K562 (cell line): ENCODE measurements around the gene RPS8. TPM values are rescaled to one million over a fixed set of nuclear protein-coding genes. Genes with fewer than 3 reads are reported as not detected.

Source experiments
- CUX1 ChIP-seq: fragments of 200-800 bp; sonication (Bioruptor generic); IDR thresholded peaks from 2 replicates; pipeline ENCODE4 v1.6.1; 2016; ENCODE audit warnings: missing genetic modification characterization, missing compliant biosample characterization
- MIER1 ChIP-seq: fragments of 450-650 bp; IDR thresholded peaks from 2 replicates; pipeline ENCODE4 v1.6.1; 2016; ENCODE audit warnings: antibody characterized with exemption, mild to moderate bottlenecking, low read depth
- POLR2G ChIP-seq: fragments of 200-400 bp; formaldehyde crosslinking; IDR thresholded peaks from 2 replicates; pipeline ENCODE4 v1.6.1; 2017; ENCODE audit warnings: low read depth, mild to moderate bottlenecking, antibody characterized with exemption, low read length, moderate library complexity
- PRMT5 ChIP-seq: sonication (generic); formaldehyde crosslinking; IDR thresholded peaks from 2 replicates; pipeline ENCODE4 v1.5.0; 2020; ENCODE audit warnings: missing genetic modification reagents
- PURB ChIP-seq: sonication (generic); formaldehyde crosslinking; IDR thresholded peaks from 2 replicates; pipeline ENCODE4 v1.9.0; 2021; ENCODE audit warnings: low read depth, mild to moderate bottlenecking, missing genetic modification reagents
- TSC22D4 ChIP-seq: fragments of 450-650 bp; IDR thresholded peaks from 2 replicates; pipeline ENCODE4 v1.6.1; 2016; ENCODE audit warnings: missing genetic modification characterization, missing biosample characterization, control low read depth
- ZNF140 ChIP-seq: fragments of 250-450 bp; sonication (Bioruptor Pico); IDR thresholded peaks from 2 replicates; pipeline ENCODE4 v1.8.0; 2021; ENCODE audit warnings: moderate library complexity, mild to moderate bottlenecking, inconsistent platforms
- polyA plus RNA-seq, 8 experiments: library from polyadenylated mRNA; depleted of rRNA in 4 of 8; stranded (reverse) in 5 of 8; unstranded in 3 of 8; fragments of >200 nt; fragmentation: Nextera tagmentation in 2 of 8; fragmentation: Illumina TruSeq in 1 of 8; extraction: Ambion mirVana in 2 of 8; extraction: Trizol in 1 of 8; gene quantifications; 2 replicates each; pipeline versions ENCODE4 v1.2.1 to v1.2.3, GENCODE V29; 2011 to 2014; ENCODE audit warnings: inconsistent platforms in 1 of 8, missing spikeins in 1 of 8
- total RNA-seq, 7 experiments: library from RNA; depleted of rRNA in 6 of 7; stranded (reverse); fragments of >200 nt in 6 of 7; fragmentation: Illumina TruSeq in 2 of 7; extraction: Trizol in 2 of 7; gene quantifications; 2 replicates each; pipeline versions ENCODE4 v1.2.1 to v1.2.3, GENCODE V29; 2011 to 2021; ENCODE audit warnings: low replicate concordance in 1 of 7
- TF ChIP-seq, protein P1 (sequence below), 2 experiments: fragments of 450-650 bp in 1 of 2; sonication (generic) in 1 of 2; formaldehyde crosslinking in 1 of 2; IDR thresholded peaks; 2 replicates each; pipeline versions ENCODE4 v1.7.1 to v1.9.0; 2016 to 2022; ENCODE audit warnings: inconsistent platforms in 1 of 2, mild to moderate bottlenecking in 1 of 2, missing genetic modification reagents in 1 of 2
- TF ChIP-seq, protein P2 (sequence below): fragments of 250-450 bp; sonication (Bioruptor Pico); IDR thresholded peaks from 2 replicates; pipeline ENCODE4 v1.5.0; 2021

Gene RPS8
- total and polyA plus RNA-seq, 9 of the 15 experiments (the other 6 are each of a cell fraction or from before 2014, with no cell fraction given), result 2,431 to 4,168 (median 3,109) TPM

DNA sequence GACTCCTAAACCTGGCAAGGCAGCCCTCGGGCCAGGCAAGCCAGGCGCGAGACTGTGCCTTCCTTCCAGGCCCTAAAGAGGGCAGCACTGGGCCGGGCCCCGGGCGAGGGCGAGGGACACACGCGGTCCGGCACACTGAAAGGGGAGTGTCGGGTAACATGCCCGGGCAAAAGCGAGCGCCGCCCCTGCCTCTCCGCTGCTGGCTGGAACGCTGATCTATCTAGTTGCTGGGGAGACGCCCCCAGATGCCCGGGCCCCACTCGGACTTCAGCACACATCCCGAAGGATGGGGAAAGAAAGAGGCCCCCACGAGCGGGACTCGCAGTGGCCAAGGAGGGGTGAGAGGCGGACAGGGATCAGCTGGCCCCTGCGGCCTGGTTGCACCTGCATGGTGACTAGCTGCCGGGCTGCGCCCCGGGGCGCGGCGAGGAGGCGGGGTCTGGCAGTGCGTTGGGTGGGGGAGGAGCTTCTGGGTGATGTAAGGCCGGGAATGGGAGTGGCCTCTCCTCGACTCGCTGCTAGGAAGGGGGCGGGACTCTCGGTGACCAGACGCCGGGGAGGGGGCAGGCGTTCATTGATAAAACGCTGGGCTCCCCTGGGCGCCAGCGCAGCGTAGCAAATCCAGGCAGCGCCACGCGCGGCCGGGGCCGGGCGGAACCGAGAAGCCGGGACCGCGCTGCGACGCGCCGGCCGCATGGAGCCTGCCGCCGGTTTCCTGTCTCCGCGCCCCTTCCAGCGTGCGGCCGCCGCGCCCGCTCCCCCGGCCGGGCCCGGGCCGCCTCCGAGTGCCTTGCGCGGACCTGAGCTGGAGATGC is 24.6 kb downstream of the RPS8 start, which contains the start of gene PLK3 (continued):
- TF ChIP-seq, protein P1, sequence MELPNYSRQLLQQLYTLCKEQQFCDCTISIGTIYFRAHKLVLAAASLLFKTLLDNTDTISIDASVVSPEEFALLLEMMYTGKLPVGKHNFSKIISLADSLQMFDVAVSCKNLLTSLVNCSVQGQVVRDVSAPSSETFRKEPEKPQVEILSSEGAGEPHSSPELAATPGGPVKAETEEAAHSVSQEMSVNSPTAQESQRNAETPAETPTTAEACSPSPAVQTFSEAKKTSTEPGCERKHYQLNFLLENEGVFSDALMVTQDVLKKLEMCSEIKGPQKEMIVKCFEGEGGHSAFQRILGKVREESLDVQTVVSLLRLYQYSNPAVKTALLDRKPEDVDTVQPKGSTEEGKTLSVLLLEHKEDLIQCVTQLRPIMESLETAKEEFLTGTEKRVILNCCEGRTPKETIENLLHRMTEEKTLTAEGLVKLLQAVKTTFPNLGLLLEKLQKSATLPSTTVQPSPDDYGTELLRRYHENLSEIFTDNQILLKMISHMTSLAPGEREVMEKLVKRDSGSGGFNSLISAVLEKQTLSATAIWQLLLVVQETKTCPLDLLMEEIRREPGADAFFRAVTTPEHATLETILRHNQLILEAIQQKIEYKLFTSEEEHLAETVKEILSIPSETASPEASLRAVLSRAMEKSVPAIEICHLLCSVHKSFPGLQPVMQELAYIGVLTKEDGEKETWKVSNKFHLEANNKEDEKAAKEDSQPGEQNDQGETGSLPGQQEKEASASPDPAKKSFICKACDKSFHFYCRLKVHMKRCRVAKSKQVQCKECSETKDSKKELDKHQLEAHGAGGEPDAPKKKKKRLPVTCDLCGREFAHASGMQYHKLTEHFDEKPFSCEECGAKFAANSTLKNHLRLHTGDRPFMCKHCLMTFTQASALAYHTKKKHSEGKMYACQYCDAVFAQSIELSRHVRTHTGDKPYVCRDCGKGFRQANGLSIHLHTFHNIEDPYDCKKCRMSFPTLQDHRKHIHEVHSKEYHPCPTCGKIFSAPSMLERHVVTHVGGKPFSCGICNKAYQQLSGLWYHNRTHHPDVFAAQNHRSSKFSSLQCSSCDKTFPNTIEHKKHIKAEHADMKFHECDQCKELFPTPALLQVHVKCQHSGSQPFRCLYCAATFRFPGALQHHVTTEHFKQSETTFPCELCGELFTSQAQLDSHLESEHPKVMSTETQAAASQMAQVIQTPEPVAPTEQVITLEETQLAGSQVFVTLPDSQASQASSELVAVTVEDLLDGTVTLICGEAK (IDR thresholded peaks at IDR 0.05), result no peak
- TF ChIP-seq, protein P1 (CRISPR knock-in tag; IDR thresholded peaks at IDR 0.05), result no peak
- TF ChIP-seq CUX1 (CRISPR knock-in tag) (no peak), PRMT5 (CRISPR knock-in tag) (no peak), MIER1 (no peak), ZNF140 (CRISPR knock-in tag) (no peak), POLR2G (peak; percentile 98), TSC22D4 (tag) (no peak), PURB (no peak)
- TF ChIP-seq, protein P2, sequence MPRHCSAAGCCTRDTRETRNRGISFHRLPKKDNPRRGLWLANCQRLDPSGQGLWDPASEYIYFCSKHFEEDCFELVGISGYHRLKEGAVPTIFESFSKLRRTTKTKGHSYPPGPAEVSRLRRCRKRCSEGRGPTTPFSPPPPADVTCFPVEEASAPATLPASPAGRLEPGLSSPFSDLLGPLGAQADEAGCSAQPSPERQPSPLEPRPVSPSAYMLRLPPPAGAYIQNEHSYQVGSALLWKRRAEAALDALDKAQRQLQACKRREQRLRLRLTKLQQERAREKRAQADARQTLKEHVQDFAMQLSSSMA, result no peak
